Activated T-cell treated with anti-CD3 and anti-CD28 coated beads, Interleukin-2, amount 50 U/mL, for 1 hour (primary cell): ENCODE data around the gene GPLD1.
"Not testable (repeated sequence)": the region's sequence is repeated elsewhere in the genome, so short reads cannot be mapped to it uniquely, and the experiment has no call there.

Source experiments
- DNase-seq: peaks from one replicate; pipeline ENCODE4 v3.0.0-alpha.2; 2020

The GPLD1 gene

GRCh38 chr6:24489470-24489869 lies at the start of gene GPLD1:
GPLD1 (minus strand) TSS chr6:24489578; CDS start chr6:24489511, 67 bp downstream.
- DNase-seq = no peak

- no peak for DNase-seq
These were observed 48.5 kb upstream of the GPLD1 start for GRCh38 chr6:24537771-24538385.

- no peak for DNase-seq
These were observed 47.8 kb upstream of the GPLD1 start for GRCh38 chr6:24537082-24537699.

- no peak for DNase-seq
These were observed 47.1 kb upstream of the GPLD1 start for GRCh38 chr6:24536466-24536865.

GRCh38 chr6:24535210-24535609 lies 45.8 kb upstream of the GPLD1 start:
- no peak for DNase-seq

- no peak for DNase-seq
These were observed 45.0 kb upstream of the GPLD1 start for GRCh38 chr6:24534329-24534728.

- no peak for DNase-seq
These were observed 40.6 kb upstream of the GPLD1 start for GRCh38 chr6:24529985-24530384.

GRCh38 chr6:24524805-24525204 lies 35.4 kb upstream of the GPLD1 start:
- DNase-seq = no peak

- no peak for DNase-seq
These were observed 35.0 kb upstream of the GPLD1 start for GRCh38 chr6:24524329-24524728.

GRCh38 chr6:24522228-24523176 lies 33.1 kb upstream of the GPLD1 start:
- no peak for DNase-seq

GRCh38 chr6:24520929-24521546 lies 31.7 kb upstream of the GPLD1 start:
- peak; percentile 35 for DNase-seq

- DNase-seq = no peak
These were observed 28.5 kb upstream of the GPLD1 start for GRCh38 chr6:24517659-24518543.

- no peak for DNase-seq
These were observed 24.2 kb upstream of the GPLD1 start for GRCh38 chr6:24513602-24514001.

GRCh38 chr6:24511976-24512375 lies 22.6 kb upstream of the GPLD1 start:
- not testable (repeated sequence) for DNase-seq

- no peak for DNase-seq
These were observed 17.6 kb upstream of the GPLD1 start for GRCh38 chr6:24506814-24507520.

- DNase-seq = no peak
These were observed 15.5 kb upstream of the GPLD1 start for GRCh38 chr6:24504649-24505586.

GRCh38 chr6:24504287-24504648 lies 14.9 kb upstream of the GPLD1 start:
- DNase-seq = no peak

GRCh38 chr6:24501914-24502313 lies 12.5 kb upstream of the GPLD1 start:
- no peak for DNase-seq

- DNase-seq = no peak
These were observed 12.0 kb upstream of the GPLD1 start for GRCh38 chr6:24501374-24501773.

GRCh38 chr6:24500683-24501082 lies 11.3 kb upstream of the GPLD1 start:
- DNase-seq = no peak
